H1 (cell line): ENCODE data around the gene SLC27A1. TPM values are rescaled to one million over a fixed set of nuclear protein-coding genes. Genes with fewer than 3 reads are reported as not detected.
A peak's percentile ranks its signal among the peaks of the same experiment; 100 is the strongest.

ENCODE experiments used
- CBX5 ChIP-seq: fragments of 300-800, 300-1000 bp; sonication (generic); IDR thresholded peaks from 2 replicates; pipeline ENCODE4 v1.7.1; 2016; ENCODE audit warnings: antibody characterized with exemption, low read length, low read depth
- CREB1 ChIP-seq: IDR thresholded peaks from 2 replicates; pipeline ENCODE4 v1.6.1; 2012; ENCODE audit warnings: inconsistent platforms
- CTBP2 ChIP-seq: IDR thresholded peaks from 2 replicates; pipeline ENCODE4 v1.7.0; 2011; ENCODE audit warnings: borderline replicate concordance, mild to moderate bottlenecking, moderate library complexity, mixed read lengths, low read length; ENCODE audit not compliant: insufficient read depth, insufficient read length
- FOSL1 ChIP-seq: IDR thresholded peaks from 2 replicates; pipeline ENCODE4 v1.6.1; 2011; ENCODE audit warnings: mild to moderate bottlenecking, low read depth, low read length, moderate library complexity; ENCODE audit not compliant: insufficient read depth
- GABPA ChIP-seq: IDR thresholded peaks from 2 replicates; pipeline ENCODE4 v1.6.1; 2011; ENCODE audit warnings: mild to moderate bottlenecking, low read length, moderate library complexity, borderline replicate concordance; ENCODE audit not compliant: insufficient read depth
- KDM4A ChIP-seq: IDR thresholded peaks from one replicate; pipeline ENCODE4 v1.7.1; 2012; ENCODE audit warnings: low read depth, mild to moderate bottlenecking, moderate library complexity, low read length, inconsistent platforms; ENCODE audit not compliant: severe bottlenecking
- RBBP5 ChIP-seq: IDR thresholded peaks from 2 replicates; pipeline ENCODE4 v1.7.1; 2012; ENCODE audit warnings: low read depth, mild to moderate bottlenecking, inconsistent platforms, low read length, moderate library complexity, borderline replicate concordance
- RXRA ChIP-seq: IDR thresholded peaks from 2 replicates; pipeline ENCODE4 v1.6.1; 2011; ENCODE audit warnings: low read depth, mild to moderate bottlenecking, low read length, moderate library complexity; ENCODE audit not compliant: insufficient read depth
- SAP30 ChIP-seq: fragments of 300-600 bp; sonication (generic); IDR thresholded peaks from 2 replicates; pipeline ENCODE4 v1.7.1; 2012; ENCODE audit warnings: low read length, moderate library complexity, mild to moderate bottlenecking, inconsistent platforms; ENCODE audit not compliant: insufficient read depth, insufficient replicate concordance
- SP1 ChIP-seq: IDR thresholded peaks from 2 replicates; pipeline ENCODE4 v1.6.1; 2011; ENCODE audit warnings: low read depth, low read length
- SP4 ChIP-seq: IDR thresholded peaks from 2 replicates; pipeline ENCODE4 v1.6.1; 2012; ENCODE audit warnings: low read length, inconsistent platforms
- SRF ChIP-seq: IDR thresholded peaks from 2 replicates; pipeline ENCODE4 v1.6.1; 2011; ENCODE audit warnings: mild to moderate bottlenecking, low read depth, low read length, moderate library complexity
- TAF1 ChIP-seq: IDR thresholded peaks from 2 replicates; pipeline ENCODE4 v1.6.1; 2011; ENCODE audit warnings: mild to moderate bottlenecking, low read depth, low read length
- TAF7 ChIP-seq: optimal IDR thresholded peaks from 2 replicates; pipeline ENCODE3; 2011; ENCODE audit warnings: low read depth, mild to moderate bottlenecking, inconsistent platforms, low read length, moderate library complexity, borderline replicate concordance
- polyA plus RNA-seq, 7 experiments: library from polyadenylated mRNA; depleted of rRNA in 3 of 7; stranded (reverse) in 5 of 7; unstranded in 2 of 7; fragments of >200 nt in 5 of 7; fragments of 200-250 nt in 2 of 7; gene quantifications; 1 replicate in 5 of 7; 2 replicates in 1 of 7; 4 replicates in 1 of 7; pipeline versions ENCODE4 v1.2.1 to v1.2.3, GENCODE V29; 2011 to 2013; ENCODE audit warnings: missing spikeins in 2 of 7, mixed read lengths in 2 of 7
- total RNA-seq: library from RNA; stranded (reverse); fragmentation: NEBNext Ultra II Directional; extraction: Animal tissue kit (Norgen Biotek cat#: 25700); gene quantifications from 2 replicates; pipeline ENCODE4 v1.2.1, GENCODE V29; 2021

The SLC27A1 gene
- total and polyA plus RNA-seq, 2 of the 8 experiments (the other 6 are each of a cell fraction or from before 2014, with no cell fraction given), result 7.5 to 9.1 TPM

GRCh38 chr19:17469481-17470067 is 750 bp upstream of the SLC27A1 start (continued):
- TF ChIP-seq FOSL1 (no peak), SRF (no peak), CBX5 (no peak), TAF7 (no peak), GABPA (no peak), TAF1 (peak; percentile 25; the same call in 1 of the 2 replicates), KDM4A (peak; percentile 63), CREB1 (0 out of 2 replicates have a peak, but pooled peaks have one; percentile 19), CTBP2 (no peak), SP4 (no peak), RXRA (no peak), SAP30 (peak; percentile 87), SP1 (peak; percentile 7; the same call in 1 of the 2 replicates), RBBP5 (0 out of 2 replicates have a peak, but pooled peaks have one; percentile 52)
